ENCODE measurements around the gene TUBGCP6.

DNA sequence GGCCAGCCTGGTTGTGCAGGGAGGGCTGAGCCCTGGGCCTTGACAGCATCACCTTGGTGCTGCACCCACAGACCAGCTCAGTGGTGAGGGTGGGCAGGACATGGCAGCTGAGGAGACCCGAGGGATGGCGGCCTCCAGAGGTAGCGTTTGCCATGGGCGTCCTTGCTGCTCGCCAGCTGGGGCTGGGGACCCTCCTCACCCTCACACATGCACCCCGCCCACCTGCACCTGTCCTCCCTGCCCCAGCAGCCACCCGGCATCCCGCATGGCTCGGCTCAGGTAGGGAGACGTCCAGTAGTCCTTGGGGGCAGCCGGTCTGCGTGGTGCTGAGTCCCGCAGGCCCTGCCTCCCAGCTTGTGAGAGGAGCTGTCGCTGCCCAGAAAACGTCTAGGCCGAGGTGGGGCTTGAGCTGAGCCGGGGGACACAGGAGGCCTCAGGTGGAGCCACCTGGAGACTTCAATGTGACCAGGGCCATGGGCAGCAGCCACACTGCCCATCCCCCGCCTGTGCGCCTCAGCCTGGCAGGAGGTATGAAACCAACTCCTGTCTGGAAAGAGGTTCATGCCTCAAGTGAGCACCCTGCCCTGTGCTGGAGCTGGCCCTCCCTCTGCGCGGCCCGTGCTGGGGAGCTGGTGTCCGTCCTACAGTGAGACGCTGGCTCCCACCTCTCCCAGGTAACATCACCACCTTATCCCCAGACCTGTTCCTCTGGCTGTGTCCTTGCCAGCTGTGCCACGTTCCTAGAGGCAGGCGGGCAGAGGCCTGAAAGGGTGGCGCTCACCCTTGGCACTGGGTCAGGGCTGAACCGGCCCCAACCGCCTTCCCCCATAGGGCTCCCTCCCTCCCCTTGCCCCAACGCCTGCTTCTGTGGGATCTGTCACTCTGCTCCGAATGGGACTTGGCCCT is 62.4 kb downstream of the TUBGCP6 start:
- no peak for TF ChIP-seq CTCF (IDR thresholded peaks at IDR 0.05)
- TF ChIP-seq EZH2 (IDR thresholded peaks at IDR 0.05; ENCODE audit: borderline replicate concordance, insufficient read depth, low read depth, low read length, poor library complexity, severe bottlenecking), result no peak

All from B cell (primary cell).